ENCODE measurements around the gene LTO1. TPM values are rescaled to one million over a fixed set of nuclear protein-coding genes. Genes with fewer than 3 reads are reported as not detected.

LTO1 gene
- total and polyA plus RNA-seq, 3 donors from 2014 or later, result 27.0 to 38.7 (median 38.0) TPM

DNA sequence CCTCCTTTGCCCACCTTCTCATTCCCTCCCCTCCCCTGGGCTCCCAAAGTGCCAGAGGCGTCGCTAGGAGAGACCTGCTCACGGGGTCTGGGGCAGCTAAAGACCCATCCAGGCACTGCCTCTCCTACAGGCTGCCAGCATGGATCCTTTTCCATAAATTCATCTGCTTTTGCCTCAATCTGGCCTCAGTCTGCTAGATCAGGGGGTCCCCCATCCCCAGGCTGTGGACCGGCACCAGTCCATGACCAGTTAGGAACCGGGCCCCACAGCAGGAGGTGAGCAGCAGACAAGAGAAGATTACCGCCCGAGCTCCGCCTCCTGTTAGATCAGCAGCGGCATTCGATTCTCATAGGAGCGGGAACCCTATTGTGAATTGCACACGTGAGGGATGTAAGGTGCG lies 12.3 kb downstream of the LTO1 start:
- Histone ChIP-seq H3K4me1 (no peaks in the 10 kb centered on the region), H3K36me3 (ENCODE audit: low read depth, missing control alignments) (no peaks in the 10 kb centered on the region), H3K4me3 (no peak overlapping the region), H3K27me3 (no peaks in the 10 kb centered on the region), H3K9me3 (no peaks in the 10 kb centered on the region), H3K27ac (no peak overlapping the region)
- DNase-seq, result no peak
- WGBS, 2 donors, result 89 to 91% methylated on average over 13 of the region's 13 CpGs
- TF ChIP-seq, protein P1, sequence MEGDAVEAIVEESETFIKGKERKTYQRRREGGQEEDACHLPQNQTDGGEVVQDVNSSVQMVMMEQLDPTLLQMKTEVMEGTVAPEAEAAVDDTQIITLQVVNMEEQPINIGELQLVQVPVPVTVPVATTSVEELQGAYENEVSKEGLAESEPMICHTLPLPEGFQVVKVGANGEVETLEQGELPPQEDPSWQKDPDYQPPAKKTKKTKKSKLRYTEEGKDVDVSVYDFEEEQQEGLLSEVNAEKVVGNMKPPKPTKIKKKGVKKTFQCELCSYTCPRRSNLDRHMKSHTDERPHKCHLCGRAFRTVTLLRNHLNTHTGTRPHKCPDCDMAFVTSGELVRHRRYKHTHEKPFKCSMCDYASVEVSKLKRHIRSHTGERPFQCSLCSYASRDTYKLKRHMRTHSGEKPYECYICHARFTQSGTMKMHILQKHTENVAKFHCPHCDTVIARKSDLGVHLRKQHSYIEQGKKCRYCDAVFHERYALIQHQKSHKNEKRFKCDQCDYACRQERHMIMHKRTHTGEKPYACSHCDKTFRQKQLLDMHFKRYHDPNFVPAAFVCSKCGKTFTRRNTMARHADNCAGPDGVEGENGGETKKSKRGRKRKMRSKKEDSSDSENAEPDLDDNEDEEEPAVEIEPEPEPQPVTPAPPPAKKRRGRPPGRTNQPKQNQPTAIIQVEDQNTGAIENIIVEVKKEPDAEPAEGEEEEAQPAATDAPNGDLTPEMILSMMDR (IDR thresholded peaks at IDR 0.05), result no peak
- intact Hi-C loops (cut with DNase I; ENCODE audit: low total_unique reads), result no loop called here

DNA sequence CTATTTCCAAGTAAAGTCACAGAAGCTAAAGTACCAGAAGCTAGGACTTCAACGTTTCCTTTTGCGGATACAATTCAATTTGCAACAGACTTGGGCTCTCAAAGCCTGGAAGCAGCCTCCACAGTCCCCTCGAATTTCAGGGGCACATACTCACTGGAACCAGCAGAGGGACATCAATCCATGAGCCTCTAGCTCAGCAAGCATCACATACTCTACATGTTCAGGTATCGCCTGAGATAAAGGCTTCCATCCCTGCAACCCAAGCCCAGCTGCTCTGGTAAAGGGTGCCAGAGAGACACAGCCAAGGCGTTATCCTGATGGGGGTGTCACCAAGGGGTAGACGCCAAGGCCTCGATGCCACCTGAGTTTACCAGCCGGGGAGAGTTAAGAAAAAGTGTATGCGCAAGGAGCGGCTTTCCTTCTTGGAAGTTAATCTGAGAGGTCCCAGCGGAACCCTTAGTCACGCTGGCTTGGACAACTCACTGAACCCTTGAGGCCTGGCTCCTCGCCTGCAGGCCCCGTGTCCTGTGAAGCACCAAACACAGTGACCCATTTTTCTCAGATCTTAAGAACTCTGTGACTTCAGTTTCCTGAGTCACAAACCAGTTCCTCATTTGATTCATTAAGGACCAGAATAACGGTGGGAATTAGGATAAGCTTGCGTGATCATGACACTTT lies 13.0 kb downstream of the LTO1 start:
- H3K9me3 ChIP-seq, result no peaks in the 10 kb centered on the region
- no peaks in the 10 kb centered on the region for H3K27me3 ChIP-seq
- no peak overlapping the region for H3K4me3 ChIP-seq
- H3K27ac ChIP-seq, result no peak overlapping the region
- TF ChIP-seq, protein P1 (IDR thresholded peaks at IDR 0.05), result no peak
- TF ChIP-seq POLR2A (IDR thresholded peaks at IDR 0.05), result no peak
- H3K4me1 ChIP-seq, result no peaks in the 10 kb centered on the region
- H3K36me3 ChIP-seq (ENCODE audit: low read depth, missing control alignments), result no peaks in the 10 kb centered on the region
- no peak for DNase-seq
- 82 to 95% methylated on average over 16 of the region's 16 CpGs for WGBS, 2 donors
- intact Hi-C loops (cut with DNase I; ENCODE audit: low total_unique reads), result no loop called here

DNA sequence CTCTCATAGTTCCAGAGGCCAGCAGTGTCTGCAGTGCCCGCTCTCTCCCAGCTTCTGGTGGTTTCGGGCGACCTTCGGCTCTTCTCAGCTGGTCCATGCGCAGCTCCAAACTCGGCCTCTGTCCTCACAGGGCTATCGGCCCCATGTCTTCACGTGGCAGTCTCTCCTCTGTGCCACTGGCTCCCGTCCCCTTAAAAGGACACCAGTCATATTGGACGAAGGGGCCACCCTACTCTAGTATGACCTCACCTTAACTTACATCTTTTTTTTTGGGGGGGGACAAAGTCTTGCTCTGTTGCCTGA lies 13.8 kb downstream of the LTO1 start:
- no peak for TF ChIP-seq POLR2A (IDR thresholded peaks at IDR 0.05)
- TF ChIP-seq, protein P1 (IDR thresholded peaks at IDR 0.05), result no peak
- Histone ChIP-seq H3K4me3 (no peak overlapping the region), H3K36me3 (ENCODE audit: low read depth, missing control alignments) (no peaks in the 10 kb centered on the region), H3K27ac (no peak overlapping the region), H3K9me3 (no peaks in the 10 kb centered on the region), H3K4me1 (no peaks in the 10 kb centered on the region), H3K27me3 (no peaks in the 10 kb centered on the region)
- no peak for DNase-seq
- intact Hi-C loops (cut with DNase I; ENCODE audit: low total_unique reads), result no loop called here
- 77 to 86% methylated on average over 10 of the region's 10 CpGs for WGBS, 2 donors

DNA sequence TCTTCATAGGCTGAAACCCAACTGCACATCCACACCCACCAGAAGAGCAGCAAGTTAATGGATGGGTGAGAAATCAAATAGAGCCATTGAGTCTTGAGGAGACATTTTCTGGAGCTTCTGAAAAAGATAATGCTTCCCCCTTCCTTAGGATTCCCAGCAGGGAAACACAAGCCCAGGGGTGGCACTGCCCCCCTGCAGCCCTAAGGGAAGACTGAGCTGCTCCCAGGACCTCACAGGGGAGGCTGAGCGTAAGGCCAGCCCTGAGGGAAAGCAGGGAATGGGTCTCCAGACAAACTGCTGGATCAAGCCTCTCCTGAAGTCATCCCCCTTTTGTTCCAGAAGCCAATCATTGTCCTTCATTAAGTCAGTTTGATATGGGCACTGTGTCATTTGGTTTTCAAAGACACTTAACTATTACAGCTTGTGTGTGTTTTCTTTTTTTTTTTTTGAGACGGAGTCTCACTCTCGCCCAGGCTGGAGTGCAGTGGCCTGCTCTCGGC lies 15.1 kb downstream of the LTO1 start:
- TF ChIP-seq POLR2A (IDR thresholded peaks at IDR 0.05), result no peak
- TF ChIP-seq, protein P1 (IDR thresholded peaks at IDR 0.05), result no peak
- no peaks in the 10 kb centered on the region for H3K4me1 ChIP-seq
- H3K27me3 ChIP-seq, result no peaks in the 10 kb centered on the region
- no peaks in the 10 kb centered on the region for H3K36me3 ChIP-seq (ENCODE audit: low read depth, missing control alignments)
- H3K9me3 ChIP-seq, result no peaks in the 10 kb centered on the region
- intact Hi-C loops (cut with DNase I; ENCODE audit: low total_unique reads), result no loop called here
- no peak for DNase-seq
- H3K27ac ChIP-seq, result no peak overlapping the region
- no peak overlapping the region for H3K4me3 ChIP-seq
- WGBS, 2 donors, result 91 to 100% methylated on average over 4 of the region's 4 CpGs

DNA sequence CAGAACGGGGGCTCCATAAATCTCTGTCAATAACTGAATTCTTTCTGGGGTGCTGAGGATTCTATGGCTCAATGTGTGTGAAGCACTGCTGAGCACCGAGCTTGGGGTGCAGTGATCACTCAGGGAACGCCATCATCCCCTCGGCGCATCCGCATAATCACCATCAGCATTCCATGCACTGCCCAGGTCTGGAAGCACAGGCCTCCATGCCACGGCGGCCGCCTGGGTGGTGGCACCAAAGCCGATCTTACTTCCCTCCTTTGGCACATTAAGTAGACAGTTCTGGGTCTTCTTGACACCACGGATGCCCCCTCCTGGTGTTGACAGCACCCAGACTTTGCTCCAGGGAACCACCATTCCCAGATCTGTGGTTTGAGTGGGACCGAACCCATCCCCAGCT lies 15.6 kb downstream of the LTO1 start:
- intact Hi-C loops (cut with DNase I; ENCODE audit: low total_unique reads), result no loop called here
- Histone ChIP-seq H3K27ac (no peak overlapping the region), H3K27me3 (no peaks in the 10 kb centered on the region), H3K9me3 (no peaks in the 10 kb centered on the region), H3K36me3 (ENCODE audit: low read depth, missing control alignments) (no peaks in the 10 kb centered on the region), H3K4me1 (no peaks in the 10 kb centered on the region), H3K4me3 (no peak overlapping the region)
- 93% methylated on average over 12 of the region's 12 CpGs for WGBS, 2 donors
- TF ChIP-seq POLR2A (IDR thresholded peaks at IDR 0.05), result no peak
- TF ChIP-seq, protein P1 (IDR thresholded peaks at IDR 0.05), result no peak
- no peak for DNase-seq
